Measurements from ENCODE around the gene STRIP2. TPM values are rescaled to one million over a fixed set of nuclear protein-coding genes. Genes with fewer than 3 reads are reported as not detected.

Gene STRIP2
- total and polyA plus RNA-seq, 4 experiments from 2014 or later = 0.20 to 0.22 TPM; not detected in 2

DNA sequence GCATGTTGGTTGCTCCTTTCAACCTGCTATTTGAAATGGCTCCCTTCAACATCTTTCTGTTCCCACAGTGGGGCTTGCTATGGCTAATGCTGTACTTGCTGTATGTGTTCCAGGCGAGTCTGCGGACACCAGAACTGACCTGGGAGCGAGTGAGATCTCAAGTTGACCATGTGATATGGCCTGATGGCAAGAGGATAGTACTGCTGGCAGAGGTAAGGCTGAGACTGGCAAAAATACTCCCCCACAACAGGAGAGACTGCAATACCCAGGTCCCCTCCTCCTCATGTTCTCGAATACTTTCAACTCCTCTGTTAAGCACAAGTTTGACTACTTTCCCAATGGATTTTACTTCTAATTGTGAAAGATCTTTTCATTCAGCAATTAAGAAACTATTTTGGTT is 11.5 kb upstream of the STRIP2 start:
- H3K27me3 Mint-ChIP-seq = no peaks in the 10 kb centered on the region
- peak overlapping the region in 1 of 7 donors; percentile 29 for H3K27ac Mint-ChIP-seq
- H3K36me3 Mint-ChIP-seq = peaks cover 37 to 64% of the 10 kb centered on the region in 2 donors
- H3K4me3 Mint-ChIP-seq = no peak overlapping the region
- ChIA-PET CTCF (ENCODE audit: partially characterized antibody) (no interaction called here), POLR2A (ENCODE audit: partially characterized antibody) (interaction anchor here (1.0 kb wide), 1 partner anchor 11 kb away, joined by 3 read pairs; the partner anchor contains the start of gene STRIP2)
- no peak overlapping the region for H3K4me3 ChIP-seq (ENCODE audit: low read length in 2 of 2)
- H3K27me3 ChIP-seq (ENCODE audit: insufficient read depth, low read length) = no peaks in the 10 kb centered on the region
- no peaks in the 10 kb centered on the region for H3K9me3 Mint-ChIP-seq
- H3K36me3 ChIP-seq (ENCODE audit: insufficient read depth, low read length) = no peaks in the 10 kb centered on the region
- intact Hi-C loops (cut with micrococcal nuclease) = no loop called here
- DNase-seq = no peak
- no peaks in the 10 kb centered on the region for H3K4me1 ChIP-seq (ENCODE audit: insufficient read depth, low read length)
- H3K4me1 Mint-ChIP-seq = peaks cover 0 to 5% (median 0%) of the 10 kb centered on the region in 4 donors
- H3K27ac ChIP-seq (ENCODE audit: low read depth, low read length) = no peak overlapping the region
- H3K9me3 ChIP-seq (ENCODE audit: control insufficient read depth in 1 of 2, low read length in 2 of 2) = no peaks in the 10 kb centered on the region

DNA sequence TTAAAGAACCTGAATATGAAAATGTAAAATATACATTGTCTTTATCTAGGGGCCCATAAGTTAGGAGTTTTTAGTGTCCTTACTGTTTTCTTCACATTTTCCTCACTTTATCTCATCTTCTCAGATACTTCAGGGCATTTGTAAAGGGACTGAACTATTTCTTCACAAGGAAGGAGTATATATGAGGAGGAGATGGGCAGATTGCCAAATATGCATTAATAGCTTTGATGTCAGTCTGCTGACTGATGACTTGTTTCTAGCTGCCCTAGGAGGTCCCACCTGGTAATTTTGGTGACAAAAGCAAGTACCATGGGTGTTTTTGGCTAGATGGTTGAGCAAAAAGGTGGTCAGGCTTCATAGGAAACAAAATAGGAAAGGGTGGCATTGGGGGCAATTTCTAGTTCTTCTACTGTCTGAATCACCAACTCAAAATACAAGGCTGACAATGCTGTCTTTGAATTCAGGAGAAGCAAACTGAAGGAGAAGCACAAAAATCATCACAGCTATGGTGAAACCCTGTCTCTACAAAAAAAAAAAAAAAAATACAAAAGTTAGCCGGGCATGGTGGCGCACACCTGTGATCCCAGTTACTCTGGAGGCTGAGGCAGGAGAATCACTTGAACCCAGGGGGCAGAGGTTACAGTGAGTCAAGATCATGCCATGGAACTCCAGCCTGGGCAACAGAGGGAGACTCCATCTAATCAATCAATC is 10.4 kb upstream of the STRIP2 start:
- Histone ChIP-seq H3K27me3 (ENCODE audit: insufficient read depth, low read length) (no peaks in the 10 kb centered on the region), H3K27ac (ENCODE audit: low read depth, low read length) (no peak overlapping the region), H3K4me1 (ENCODE audit: insufficient read depth, low read length) (no peaks in the 10 kb centered on the region), H3K4me3 (ENCODE audit: low read length in 2 of 2) (no peak overlapping the region), H3K9me3 (ENCODE audit: control insufficient read depth in 1 of 2, low read length in 2 of 2) (no peaks in the 10 kb centered on the region), H3K36me3 (ENCODE audit: insufficient read depth, low read length) (no peaks in the 10 kb centered on the region)
- no peak for DNase-seq
- POLR2A ChIA-PET (ENCODE audit: partially characterized antibody) = no interaction called here
- CTCF ChIA-PET (ENCODE audit: partially characterized antibody) = no interaction called here
- Mint-ChIP-seq H3K4me1 (peaks cover 0 to 5% (median 0%) of the 10 kb centered on the region in 4 donors), H3K27me3 (no peaks in the 10 kb centered on the region), H3K27ac (no peak overlapping the region), H3K36me3 (peaks cover 38 to 65% of the 10 kb centered on the region in 2 donors), H3K4me3 (no peak overlapping the region), H3K9me3 (no peaks in the 10 kb centered on the region)
- intact Hi-C loops (cut with micrococcal nuclease) = no loop called here

GRCh38 chr7:129426482-129426881 is 7.8 kb upstream of the STRIP2 start:
- no peak for DNase-seq
- H3K36me3 ChIP-seq (ENCODE audit: insufficient read depth, low read length) = no peaks in the 10 kb centered on the region
- H3K4me3 Mint-ChIP-seq = no peak overlapping the region
- CTCF ChIA-PET (ENCODE audit: partially characterized antibody) = interaction anchor here (0.6 to 1.0 kb wide), 2 partner anchors 27 to 51 kb away, joined by 3 to 4 read pairs; no protein-coding TSS in a partner anchor
- H3K9me3 ChIP-seq (ENCODE audit: control insufficient read depth in 1 of 2, low read length in 2 of 2) = no peaks in the 10 kb centered on the region
- H3K9me3 Mint-ChIP-seq = no peaks in the 10 kb centered on the region
- no peak overlapping the region for H3K27ac ChIP-seq (ENCODE audit: low read depth, low read length)
- peaks cover 38 to 57% of the 10 kb centered on the region in 2 donors for H3K36me3 Mint-ChIP-seq
- intact Hi-C loops (cut with micrococcal nuclease) = no loop called here
- H3K4me1 ChIP-seq (ENCODE audit: insufficient read depth, low read length) = no peaks in the 10 kb centered on the region
- peaks cover 0 to 5% (median 0%) of the 10 kb centered on the region in 4 donors for H3K4me1 Mint-ChIP-seq
- H3K27me3 Mint-ChIP-seq = no peaks in the 10 kb centered on the region
- H3K27me3 ChIP-seq (ENCODE audit: insufficient read depth, low read length) = no peaks in the 10 kb centered on the region
- peak overlapping the region in 2 of 7 donors; percentile 14 to 19 for H3K27ac Mint-ChIP-seq
- POLR2A ChIA-PET (ENCODE audit: partially characterized antibody) = interaction anchor here (1.6 kb wide), 1 partner anchor 8 kb away, joined by 8 read pairs; the partner anchor contains the start of gene STRIP2
- H3K4me3 ChIP-seq (ENCODE audit: low read length in 2 of 2) = no peak overlapping the region

DNA sequence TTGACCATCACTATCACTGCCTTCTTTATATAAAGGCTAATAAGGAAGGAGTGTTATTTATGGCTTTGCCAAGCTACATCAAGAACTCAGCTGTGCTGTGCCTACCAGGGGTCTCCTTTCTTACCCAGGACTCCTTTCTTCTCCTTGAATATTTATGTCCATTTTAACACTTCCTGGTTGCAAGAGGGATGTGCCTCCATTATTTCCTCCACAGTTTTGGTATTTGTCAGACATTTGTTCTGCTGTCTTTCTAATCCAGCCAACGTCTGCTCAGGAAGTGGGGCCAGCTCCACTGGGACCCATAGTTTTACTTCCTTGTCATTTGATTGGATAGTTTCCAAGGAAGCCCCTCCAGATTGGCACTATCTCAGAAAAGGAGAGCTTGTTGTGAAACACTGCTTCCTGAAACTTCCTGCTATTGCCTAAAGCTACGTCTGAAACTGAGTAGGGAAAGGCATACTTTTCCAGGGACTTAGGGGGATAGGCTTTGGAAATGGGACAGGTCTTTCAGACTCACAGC is 6.6 kb upstream of the STRIP2 start:
- POLR2A ChIA-PET (ENCODE audit: partially characterized antibody) = no interaction called here
- no peak overlapping the region for H3K4me3 Mint-ChIP-seq
- no peak overlapping the region for H3K27ac ChIP-seq (ENCODE audit: low read depth, low read length)
- CTCF ChIA-PET (ENCODE audit: partially characterized antibody) = no interaction called here
- H3K4me1 ChIP-seq (ENCODE audit: insufficient read depth, low read length) = no peaks in the 10 kb centered on the region
- H3K36me3 Mint-ChIP-seq = peaks cover 36 to 52% of the 10 kb centered on the region in 2 donors
- no peaks in the 10 kb centered on the region for H3K27me3 Mint-ChIP-seq
- no peak overlapping the region for H3K27ac Mint-ChIP-seq
- H3K4me1 Mint-ChIP-seq = peaks cover 0 to 5% (median under 1%) of the 10 kb centered on the region in 4 donors
- no peaks in the 10 kb centered on the region for H3K9me3 ChIP-seq (ENCODE audit: control insufficient read depth in 1 of 2, low read length in 2 of 2)
- no peaks in the 10 kb centered on the region for H3K9me3 Mint-ChIP-seq
- H3K36me3 ChIP-seq (ENCODE audit: insufficient read depth, low read length) = no peaks in the 10 kb centered on the region
- intact Hi-C loops (cut with micrococcal nuclease) = no loop called here
- H3K4me3 ChIP-seq (ENCODE audit: low read length in 2 of 2) = no peak overlapping the region
- DNase-seq = no peak
- H3K27me3 ChIP-seq (ENCODE audit: insufficient read depth, low read length) = no peaks in the 10 kb centered on the region

- Mint-ChIP-seq H3K27me3 (peaks cover 5 to 22% of the 10 kb centered on the region in 2 donors), H3K4me3 (no peak overlapping the region), H3K4me1 (peaks cover 3 to 21% (median 15%) of the 10 kb centered on the region in 4 donors), H3K27ac (no peak overlapping the region), H3K36me3 (peaks cover 14 to 19% of the 10 kb centered on the region in 2 donors), H3K9me3 (no peaks in the 10 kb centered on the region)
- ChIA-PET CTCF (ENCODE audit: partially characterized antibody) (interaction anchor here (1.0 to 2.4 kb wide), 2 partner anchors 64 to 66 kb away, joined by 3 to 12 read pairs; no protein-coding TSS in a partner anchor), POLR2A (ENCODE audit: partially characterized antibody) (no interaction called here)
- no peak overlapping the region for H3K4me3 ChIP-seq (ENCODE audit: low read length in 2 of 2)
- intact Hi-C loops (cut with micrococcal nuclease) = loop anchor here (5.0 to 10.0 kb wide), 2 partner anchors 180 to 393 kb away; partner anchors contain the start of gene NRF1
- H3K27me3 ChIP-seq (ENCODE audit: insufficient read depth, low read length) = no peaks in the 10 kb centered on the region
- H3K27ac ChIP-seq (ENCODE audit: low read depth, low read length) = no peak overlapping the region
- H3K9me3 ChIP-seq (ENCODE audit: control insufficient read depth in 1 of 2, low read length in 2 of 2) = no peaks in the 10 kb centered on the region
- peaks cover 17% of the 10 kb centered on the region for H3K4me1 ChIP-seq (ENCODE audit: insufficient read depth, low read length)
- H3K36me3 ChIP-seq (ENCODE audit: insufficient read depth, low read length) = no peaks in the 10 kb centered on the region
- no peak for DNase-seq
Observed at GRCh38 chr7:129431911-129432643, 2.2 kb upstream of the STRIP2 start.

- Mint-ChIP-seq H3K36me3 (peaks cover 0 to 7% of the 10 kb centered on the region in 2 donors), H3K4me3 (peak overlapping the region; percentile 61 to 94 (median 94)), H3K9me3 (no peaks in the 10 kb centered on the region), H3K27me3 (peaks cover 5 to 26% of the 10 kb centered on the region in 2 donors), H3K4me1 (peaks cover 3 to 21% (median 15%) of the 10 kb centered on the region in 4 donors), H3K27ac (peak overlapping the region in 2 of 7 donors; percentile 11 to 54)
- Histone ChIP-seq H3K36me3 (ENCODE audit: insufficient read depth, low read length) (no peaks in the 10 kb centered on the region), H3K27ac (ENCODE audit: low read depth, low read length) (no peak overlapping the region), H3K4me1 (ENCODE audit: insufficient read depth, low read length) (peaks cover 17% of the 10 kb centered on the region), H3K9me3 (ENCODE audit: control insufficient read depth in 1 of 2, low read length in 2 of 2) (no peaks in the 10 kb centered on the region), H3K27me3 (ENCODE audit: insufficient read depth, low read length) (no peaks in the 10 kb centered on the region), H3K4me3 (ENCODE audit: low read length in 2 of 2) (peak overlapping the region; percentile 31 to 85)
- peak in 1 of 5 donors; percentile 7 for DNase-seq
- ChIA-PET CTCF (ENCODE audit: partially characterized antibody) (interaction anchor here (1.0 to 2.4 kb wide), 5 partner anchors 19 to 69 kb away, joined by 3 to 12 read pairs (median 5); no protein-coding TSS in a partner anchor), POLR2A (ENCODE audit: partially characterized antibody) (interaction anchor here (0.6 to 1.5 kb wide), 5 partner anchors 9 to 887 kb away, joined by 3 to 8 read pairs (median 3); no protein-coding TSS in a partner anchor)
- intact Hi-C loops (cut with micrococcal nuclease) = loop anchor here (1.0 to 10.0 kb wide), 4 partner anchors 68 to 390 kb away; partner anchors contain the start of genes NRF1 and SMKR1
Observed at GRCh38 chr7:129434675-129435318, 565 bp downstream of the STRIP2 start.

All from CD4-positive, alpha-beta memory T cell (primary cell).